ENCODE results near the gene SCP2.

The SCP2 gene

DNA sequence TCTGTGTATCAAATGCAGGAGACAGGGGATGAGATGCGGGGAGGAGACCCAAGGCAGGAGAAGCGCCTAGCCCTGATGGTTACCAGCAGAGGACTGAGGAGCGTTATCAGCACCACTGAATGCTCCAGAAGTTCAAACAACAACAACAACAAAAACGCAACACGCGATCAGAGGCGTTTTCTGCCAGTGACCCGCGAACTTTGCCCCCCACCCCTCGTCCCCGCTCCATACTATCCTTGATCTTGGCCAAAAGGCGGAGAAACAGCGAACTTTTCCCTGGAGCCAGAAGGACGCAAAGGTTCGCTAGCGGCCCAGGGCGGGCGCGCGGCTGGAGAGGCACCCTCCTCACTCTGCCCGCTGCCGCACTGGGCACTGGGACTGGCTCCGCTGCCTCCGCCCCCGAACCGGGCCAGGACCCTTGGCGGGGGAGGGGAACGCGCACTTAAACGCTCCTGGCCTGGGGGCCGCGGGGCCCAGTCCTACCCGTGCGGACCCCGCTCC lies 6.2 kb upstream of the SCP2 start:
- H3K4me3 ChIP-seq (ENCODE audit: low read length), result peak overlapping the region; percentile 65
- TF ChIP-seq CTCF (conservative IDR thresholded peaks at IDR 0.05; ENCODE audit: low read depth, low read length), result no peak
- no peak for DNase-seq (ENCODE audit: low read depth)

GRCh38 chr1:52925571-52926005 lies 1.5 kb upstream of the SCP2 start:
- no peak overlapping the region for H3K4me3 ChIP-seq (ENCODE audit: low read length)
- DNase-seq (ENCODE audit: low read depth), result no peak
- no peak for TF ChIP-seq CTCF (conservative IDR thresholded peaks at IDR 0.05; ENCODE audit: low read depth, low read length)

- H3K4me3 ChIP-seq (ENCODE audit: low read length), result peak overlapping the region; percentile 75
- no peak for DNase-seq (ENCODE audit: low read depth)
- TF ChIP-seq CTCF (conservative IDR thresholded peaks at IDR 0.05; ENCODE audit: low read depth, low read length), result no peak
These were observed 238 bp upstream of the SCP2 start for GRCh38 chr1:52926864-52927211.

GRCh38 chr1:52928015-52928404 lies 934 bp downstream of the SCP2 start:
- H3K4me3 ChIP-seq (ENCODE audit: low read length), result peak overlapping the region; percentile 75
- DNase-seq (ENCODE audit: low read depth), result no peak
- TF ChIP-seq CTCF (conservative IDR thresholded peaks at IDR 0.05; ENCODE audit: low read depth, low read length), result no peak

GRCh38 chr1:52929019-52929418 lies 1.9 kb downstream of the SCP2 start:
- no peak for TF ChIP-seq CTCF (conservative IDR thresholded peaks at IDR 0.05; ENCODE audit: low read depth, low read length)
- no peak for DNase-seq (ENCODE audit: low read depth)
- no peak overlapping the region for H3K4me3 ChIP-seq (ENCODE audit: low read length)

- no peak overlapping the region for H3K4me3 ChIP-seq (ENCODE audit: low read length)
- TF ChIP-seq CTCF (conservative IDR thresholded peaks at IDR 0.05; ENCODE audit: low read depth, low read length), result no peak
- DNase-seq (ENCODE audit: low read depth), result no peak
These were observed 10.5 kb downstream of the SCP2 start for GRCh38 chr1:52937433-52938182.

GRCh38 chr1:52938183-52938451 lies 11.0 kb downstream of the SCP2 start:
- no peak for DNase-seq (ENCODE audit: low read depth)
- TF ChIP-seq CTCF (conservative IDR thresholded peaks at IDR 0.05; ENCODE audit: low read depth, low read length), result no peak
- H3K4me3 ChIP-seq (ENCODE audit: low read length), result no peak overlapping the region

Measured in retinal pigment epithelial cell (primary cell).